ENCODE data around the gene ZNF280B. TPM values are rescaled to one million over a fixed set of nuclear protein-coding genes. Genes with fewer than 3 reads are reported as not detected.
A peak's percentile ranks its signal among the peaks of the same experiment; 100 is the strongest.

The ZNF280B gene
- total RNA-seq, 1 experiment from 2014 or later: 8.2 TPM

DNA sequence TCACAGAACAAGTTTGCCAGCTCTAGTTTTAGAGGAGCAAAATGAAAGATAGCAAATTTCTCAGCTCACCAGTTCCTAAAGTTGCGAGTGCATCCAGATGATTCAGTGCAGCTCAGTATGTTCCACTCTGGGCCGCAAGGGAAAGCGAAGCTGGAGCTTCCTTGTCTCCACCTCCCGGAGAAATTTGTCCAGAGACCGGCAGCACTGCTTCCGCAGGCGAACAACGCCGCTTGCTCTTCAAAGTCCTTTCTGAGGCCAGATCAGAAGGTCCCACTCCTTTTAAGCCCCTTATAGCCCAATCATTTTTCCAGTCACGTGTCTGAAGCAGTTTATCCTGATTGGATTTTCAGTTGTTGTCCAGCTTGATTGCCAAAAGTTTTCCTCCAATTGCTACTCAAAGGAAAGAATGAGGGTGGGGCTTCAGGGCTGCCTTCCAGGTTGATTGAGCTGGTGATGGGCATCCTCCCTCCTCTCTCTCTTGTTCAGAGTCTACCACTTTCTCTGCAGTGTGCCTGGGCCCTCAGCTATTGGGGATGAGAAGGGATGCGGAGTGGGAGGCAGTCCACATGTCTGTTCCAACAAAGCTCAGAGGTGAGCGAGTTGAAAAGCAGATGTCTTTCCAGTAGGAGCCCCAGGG lies 11.6 kb upstream of the ZNF280B start, which contains the start of gene ZNF280A:
ZNF280A (minus strand) TSS at position 251 of the 637 bp plus-strand sequence. CDS start 4,640 bp downstream, outside the sequence.
- WGBS (ENCODE audit: extremely low coverage, insufficient read length, low lambda C conversion rate): no CpG with 5 or more reads among the region's 12 CpGs
- H3K79me2 ChIP-seq (ENCODE audit: insufficient read depth, low read length): no peaks in the 10 kb centered on the region
- H2BK5ac ChIP-seq (ENCODE audit: insufficient read length, low read length): no peak within 1 kb of the TSS
- no peak within 1 kb of the TSS for H3K23ac ChIP-seq (ENCODE audit: insufficient read length, low read depth, low read length)
- Mint-ChIP-seq H3K4me1 (peaks cover 12 to 16% of the 10 kb centered on the region in 2 experiments), H3K36me3 (ENCODE audit: insufficient read depth in 1 of 3, low read depth in 3 of 3) (no peaks in the 10 kb centered on the region), H3K4me3 (peak within 1 kb of the TSS; percentile 19 to 40; a peak in 2 of 5 replicates), H3K27ac (no peak within 1 kb of the TSS), H3K27me3 (ENCODE audit: low read depth) (peaks cover 91% of the 10 kb centered on the region), H3K9me3 (peaks cover 0 to 10% of the 10 kb centered on the region in 2 experiments; a peak in 1 of 5 replicates)
- no peak within 1 kb of the TSS for H4K91ac ChIP-seq (ENCODE audit: insufficient read length, low read depth, low read length)
- H3K14ac ChIP-seq (ENCODE audit: insufficient read depth, low read length): no peak within 1 kb of the TSS
- no peak within 1 kb of the TSS for H3K18ac ChIP-seq (ENCODE audit: insufficient read length, low read depth, low read length)
- TF ChIP-seq, protein P1, sequence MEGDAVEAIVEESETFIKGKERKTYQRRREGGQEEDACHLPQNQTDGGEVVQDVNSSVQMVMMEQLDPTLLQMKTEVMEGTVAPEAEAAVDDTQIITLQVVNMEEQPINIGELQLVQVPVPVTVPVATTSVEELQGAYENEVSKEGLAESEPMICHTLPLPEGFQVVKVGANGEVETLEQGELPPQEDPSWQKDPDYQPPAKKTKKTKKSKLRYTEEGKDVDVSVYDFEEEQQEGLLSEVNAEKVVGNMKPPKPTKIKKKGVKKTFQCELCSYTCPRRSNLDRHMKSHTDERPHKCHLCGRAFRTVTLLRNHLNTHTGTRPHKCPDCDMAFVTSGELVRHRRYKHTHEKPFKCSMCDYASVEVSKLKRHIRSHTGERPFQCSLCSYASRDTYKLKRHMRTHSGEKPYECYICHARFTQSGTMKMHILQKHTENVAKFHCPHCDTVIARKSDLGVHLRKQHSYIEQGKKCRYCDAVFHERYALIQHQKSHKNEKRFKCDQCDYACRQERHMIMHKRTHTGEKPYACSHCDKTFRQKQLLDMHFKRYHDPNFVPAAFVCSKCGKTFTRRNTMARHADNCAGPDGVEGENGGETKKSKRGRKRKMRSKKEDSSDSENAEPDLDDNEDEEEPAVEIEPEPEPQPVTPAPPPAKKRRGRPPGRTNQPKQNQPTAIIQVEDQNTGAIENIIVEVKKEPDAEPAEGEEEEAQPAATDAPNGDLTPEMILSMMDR (conservative IDR thresholded peaks at IDR 0.05): no peak
- H2BK120ac ChIP-seq (ENCODE audit: low read depth, low read length, poor library complexity, severe bottlenecking): no peak within 1 kb of the TSS
- no peaks in the 10 kb centered on the region for H4K20me1 ChIP-seq (ENCODE audit: control insufficient read depth, insufficient read depth, insufficient read length)
- H2AK5ac ChIP-seq (ENCODE audit: insufficient read length, low read length): no peak within 1 kb of the TSS
- H2AFZ ChIP-seq (ENCODE audit: low read length): no peak within 1 kb of the TSS
- peak; percentile 44 for DNase-seq
- no peaks in the 10 kb centered on the region for H3K9me3 ChIP-seq (ENCODE audit: control insufficient read depth, low read depth, low read length)
- H2BK20ac ChIP-seq (ENCODE audit: low read depth, low read length, poor library complexity, severe bottlenecking): no peak within 1 kb of the TSS
- H3K27me3 ChIP-seq (ENCODE audit: insufficient read depth, low read length): peaks cover 7% of the 10 kb centered on the region; the same call in 1 of the 2 replicates
- no peak within 1 kb of the TSS for H3K4me2 ChIP-seq (ENCODE audit: insufficient read depth, insufficient read length, low read length)
- H2BK12ac ChIP-seq (ENCODE audit: insufficient read length, low read depth, low read length): no peak within 1 kb of the TSS
- H2BK15ac ChIP-seq (ENCODE audit: low read depth, low read length): no peak within 1 kb of the TSS
- no peak within 1 kb of the TSS for H3K56ac ChIP-seq (ENCODE audit: insufficient read length, low read depth, low read length)
- no peak within 1 kb of the TSS for H3K9ac ChIP-seq (ENCODE audit: extremely low read depth, insufficient read length, low read length)
- no peak within 1 kb of the TSS for H4K8ac ChIP-seq (replicated peaks; ENCODE audit: insufficient read length, low read depth, low read length)
- H3K79me1 ChIP-seq (ENCODE audit: insufficient read depth, low read depth, low read length, poor library complexity, severe bottlenecking): no peaks in the 10 kb centered on the region
- no peaks in the 10 kb centered on the region for H3K4me1 ChIP-seq (ENCODE audit: insufficient read depth, low read length)
- no peak within 1 kb of the TSS for H3K4ac ChIP-seq (ENCODE audit: low read depth, low read length)
- no peak within 1 kb of the TSS for H3K27ac ChIP-seq (ENCODE audit: insufficient read length, low read depth, low read length)
- H3K23me2 ChIP-seq (ENCODE audit: insufficient read length, low read depth, low read length, poor library complexity, severe bottlenecking): no peaks in the 10 kb centered on the region
- no peak within 1 kb of the TSS for H4K5ac ChIP-seq (ENCODE audit: insufficient read length, low read depth, low read length)
- H3T11ph ChIP-seq (ENCODE audit: low read length): no peak within 1 kb of the TSS
